NCI-H446 treated with DMSO at 0.1 percent for 48 hours (cell line): ENCODE results near the gene AMPD2.
"Not testable (repeated sequence)": the region's sequence is repeated elsewhere in the genome, so short reads cannot be mapped to it uniquely, and the experiment has no call there.

Source experiments
- DNase-seq: peaks from one replicate; lab custom pipeline; 2025; lab: John Stamatoyannopoulos, UW

The AMPD2 gene

GRCh38 chr1:109653306-109653705 lies 33.7 kb downstream of the AMPD2 start:
- no peak for DNase-seq

- DNase-seq, result no peak
These were observed 34.9 kb downstream of the AMPD2 start for GRCh38 chr1:109654519-109654918.

GRCh38 chr1:109655615-109656519 lies 36.2 kb downstream of the AMPD2 start, which contains the start of gene GSTM4:
Gene GSTM4, plus strand, starts transcription at chr1:109656099. Its CDS starts 291 bp downstream, at chr1:109656390.
- DNase-seq, result peak; percentile 22

GRCh38 chr1:109657395-109657794 lies 37.8 kb downstream of the AMPD2 start:
- DNase-seq, result no peak

GRCh38 chr1:109657970-109658369 lies 38.3 kb downstream of the AMPD2 start:
- DNase-seq, result no peak

- DNase-seq, result no peak
These were observed 39.0 kb downstream of the AMPD2 start for GRCh38 chr1:109658533-109659042.

GRCh38 chr1:109659145-109659544 lies 39.5 kb downstream of the AMPD2 start:
- no peak for DNase-seq

GRCh38 chr1:109659997-109660690 lies 40.5 kb downstream of the AMPD2 start:
- DNase-seq, result no peak

GRCh38 chr1:109660691-109661026 lies 41.0 kb downstream of the AMPD2 start:
- not testable (repeated sequence) for DNase-seq

- DNase-seq, result no peak
These were observed 41.8 kb downstream of the AMPD2 start for GRCh38 chr1:109661391-109661790.

- no peak for DNase-seq
These were observed 45.0 kb downstream of the AMPD2 start for GRCh38 chr1:109664671-109665070.

- peak; percentile 22 for DNase-seq
These were observed 48.0 kb downstream of the AMPD2 start, which contains the start of gene GSTM2 for GRCh38 chr1:109667452-109668122. Gene GSTM2, plus strand, starts transcription at chr1:109668057. Its CDS starts 59 bp downstream, at chr1:109668116.

GRCh38 chr1:109668123-109668775 lies 48.6 kb downstream of the AMPD2 start:
- DNase-seq, result no peak

GRCh38 chr1:109669246-109669948 lies 49.8 kb downstream of the AMPD2 start:
- no peak for DNase-seq

GRCh38 chr1:109669949-109670302 lies 50.3 kb downstream of the AMPD2 start:
- not testable (repeated sequence) for DNase-seq

GRCh38 chr1:109671067-109671466 lies 51.4 kb downstream of the AMPD2 start:
- no peak for DNase-seq

GRCh38 chr1:109673861-109674260 lies 54.2 kb downstream of the AMPD2 start:
- not testable (repeated sequence) for DNase-seq

GRCh38 chr1:109676683-109677381 lies 57.2 kb downstream of the AMPD2 start:
- not testable (repeated sequence) for DNase-seq

- DNase-seq, result no peak
These were observed 57.8 kb downstream of the AMPD2 start for GRCh38 chr1:109677459-109677858.

GRCh38 chr1:109678637-109679036 lies 59.0 kb downstream of the AMPD2 start:
- DNase-seq, result not testable (repeated sequence)
